SKM-1 (cell line): ENCODE results near the gene INO80E.
A peak's percentile ranks its signal among the peaks of the same experiment; 100 is the strongest.

Experiments
- DNase-seq: peaks from one replicate; lab custom pipeline; 2025; ENCODE audit not compliant: unreplicated experiment; lab: John Stamatoyannopoulos, UW

The INO80E gene

GRCh38 chr16:29991571-29991904 is 4.5 kb upstream of the INO80E start:
- no peak for DNase-seq

GRCh38 chr16:29992344-29992967 is 3.6 kb upstream of the INO80E start:
- no peak for DNase-seq

DNA sequence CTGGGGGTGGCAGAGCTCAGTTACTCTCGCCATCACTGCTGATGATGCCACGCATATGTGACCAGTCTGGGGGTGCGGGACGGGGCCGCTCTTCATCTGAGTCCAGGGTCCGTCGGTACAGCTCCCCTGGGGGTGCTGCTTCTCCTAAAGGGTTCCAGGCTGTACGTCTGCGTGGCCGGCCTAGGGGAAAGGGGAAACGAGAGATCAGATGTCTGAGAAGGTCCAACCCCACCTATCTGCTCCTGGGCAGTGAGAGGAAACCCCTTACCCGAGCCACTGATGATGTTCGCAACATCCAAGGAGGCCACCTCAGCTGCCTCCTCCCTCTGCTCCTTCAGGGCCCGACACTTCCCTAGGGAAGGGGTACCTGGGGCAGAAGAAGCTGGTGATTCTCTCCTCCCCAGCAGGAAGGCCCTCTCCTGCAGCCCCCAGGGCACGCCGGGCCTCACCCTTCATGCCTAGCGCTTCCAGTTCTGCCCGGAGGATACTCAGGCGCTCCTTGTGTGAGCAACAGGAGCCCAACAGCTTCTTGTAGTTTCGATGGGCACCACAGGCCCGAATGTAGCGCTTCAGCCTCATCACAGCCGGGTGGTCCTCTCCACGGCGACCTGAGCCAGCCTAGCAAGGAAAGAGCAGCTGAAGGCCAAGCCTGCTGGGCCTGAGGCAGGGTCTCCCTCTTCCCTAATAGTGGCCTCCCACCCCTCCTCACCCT is 2.7 kb upstream of the INO80E start:
- DNase-seq, result no peak

GRCh38 chr16:29993903-29994599 is 2.0 kb upstream of the INO80E start:
- DNase-seq, result no peak

DNA sequence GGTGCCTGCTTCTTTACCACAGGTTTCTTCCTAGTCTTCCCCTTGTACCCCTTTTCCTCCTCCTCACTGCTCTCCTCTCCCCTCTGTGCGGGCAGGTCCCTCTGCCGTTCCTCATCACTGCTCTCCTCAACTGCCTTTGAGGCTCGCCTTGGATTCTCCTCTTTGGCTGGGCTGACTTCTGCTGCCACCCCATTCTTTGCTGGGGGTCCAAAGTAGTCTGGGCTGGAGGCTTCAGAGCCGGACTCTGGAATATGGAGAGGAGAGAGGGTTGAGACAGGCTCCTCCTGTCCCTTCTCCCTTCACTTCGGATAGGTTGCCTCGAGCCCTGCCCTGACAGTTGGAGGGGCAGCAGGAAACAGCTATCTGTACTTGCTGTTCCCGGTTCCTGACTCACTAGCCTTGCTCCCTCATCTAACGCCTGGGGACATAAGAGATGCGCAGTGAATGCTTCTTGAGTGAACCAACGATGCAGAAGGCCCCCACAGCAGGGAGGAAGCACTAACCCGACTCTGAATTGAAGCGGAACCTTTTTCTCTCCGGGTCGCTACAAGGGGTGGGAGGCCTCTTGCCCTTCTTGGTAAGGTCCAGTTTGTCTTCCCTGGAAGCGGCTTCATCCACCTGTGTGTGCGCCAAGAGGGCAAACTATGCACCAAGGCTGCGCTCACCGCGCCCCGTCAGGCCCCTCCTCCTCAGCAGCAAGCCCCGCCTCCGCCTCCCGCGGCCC is 1.3 kb upstream of the INO80E start:
- no peak for DNase-seq

DNA sequence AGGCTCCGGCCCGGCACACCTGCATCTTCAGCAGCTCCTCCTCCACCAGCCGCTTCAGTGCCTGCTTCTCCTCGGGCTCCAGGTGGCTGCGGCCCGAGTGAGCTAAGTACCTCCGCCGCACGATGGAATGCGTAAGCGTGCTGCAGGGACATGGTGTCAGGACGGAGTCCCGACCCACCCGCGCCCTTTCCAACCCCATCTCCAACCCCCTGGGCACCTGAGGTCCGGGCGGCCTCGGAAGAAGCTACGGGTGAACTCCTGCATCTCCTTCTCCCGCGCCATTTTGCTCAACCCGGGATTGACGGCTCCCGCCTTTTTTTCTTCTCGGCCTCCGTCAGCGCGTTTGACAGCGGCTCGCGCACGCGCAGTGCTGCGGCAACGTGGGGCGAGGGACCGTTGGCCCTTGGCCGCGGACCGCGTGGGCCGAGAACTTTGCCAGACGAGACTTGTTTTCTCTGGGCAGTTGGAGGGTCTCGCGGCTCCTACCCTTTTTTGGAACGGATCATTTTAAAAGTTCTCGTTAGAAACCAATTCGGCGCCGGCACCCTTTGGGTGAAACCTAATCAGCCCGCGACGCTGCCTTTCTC is 624 bp upstream of the INO80E start, which contains the start of gene HIRIP3:
HIRIP3 (minus strand) TSS at position 294 of the 587 bp plus-strand sequence; CDS start at position 282, 12 bp downstream.
- peak; percentile 54 for DNase-seq

GRCh38 chr16:29996766-29997250 is 767 bp downstream of the INO80E start:
- DNase-seq, result no peak

GRCh38 chr16:29999605-30000004 is 3.6 kb downstream of the INO80E start:
- DNase-seq, result no peak

DNA sequence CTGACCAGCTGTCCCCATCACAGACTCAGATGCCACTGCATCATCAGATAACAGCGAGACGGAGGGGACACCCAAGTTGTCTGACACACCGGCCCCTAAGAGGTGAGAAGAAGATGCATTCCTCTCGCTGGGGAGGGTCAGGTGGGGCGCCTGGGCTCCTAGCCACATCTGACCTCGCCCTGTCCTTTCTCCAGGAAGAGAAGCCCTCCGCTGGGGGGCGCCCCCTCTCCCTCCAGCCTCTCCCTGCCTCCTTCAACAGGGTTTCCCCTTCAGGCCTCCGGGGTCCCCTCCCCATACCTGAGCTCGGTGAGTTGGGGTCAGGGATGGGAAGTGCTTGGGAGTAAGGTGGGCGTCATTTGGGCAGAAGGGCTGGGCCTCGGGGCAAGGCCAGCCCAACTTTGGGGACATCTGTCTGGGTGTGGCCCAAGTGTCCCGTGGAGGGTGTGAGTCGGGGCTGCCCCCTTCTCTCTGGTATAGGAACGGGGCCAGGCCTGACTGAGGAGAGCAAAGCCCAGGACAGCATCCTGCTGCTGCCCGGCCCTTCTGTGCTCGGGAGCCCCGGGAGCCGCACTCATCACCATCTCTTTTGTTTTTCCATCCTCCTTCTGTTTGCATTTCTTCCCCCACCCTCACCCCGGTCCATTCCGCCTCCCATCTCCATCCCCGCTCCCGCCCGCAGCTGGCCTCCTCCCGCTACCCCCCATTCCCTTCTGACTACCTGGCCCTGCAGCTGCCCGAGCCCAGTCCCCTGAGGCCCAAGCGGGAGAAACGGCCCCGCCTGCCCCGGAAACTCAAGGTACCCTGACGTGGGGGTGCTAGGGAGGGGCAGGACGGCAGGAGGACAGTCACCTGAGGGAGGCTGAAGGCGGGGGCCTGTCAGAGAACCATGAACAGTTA is 4.9 kb downstream of the INO80E start:
- DNase-seq, result no peak

DNA sequence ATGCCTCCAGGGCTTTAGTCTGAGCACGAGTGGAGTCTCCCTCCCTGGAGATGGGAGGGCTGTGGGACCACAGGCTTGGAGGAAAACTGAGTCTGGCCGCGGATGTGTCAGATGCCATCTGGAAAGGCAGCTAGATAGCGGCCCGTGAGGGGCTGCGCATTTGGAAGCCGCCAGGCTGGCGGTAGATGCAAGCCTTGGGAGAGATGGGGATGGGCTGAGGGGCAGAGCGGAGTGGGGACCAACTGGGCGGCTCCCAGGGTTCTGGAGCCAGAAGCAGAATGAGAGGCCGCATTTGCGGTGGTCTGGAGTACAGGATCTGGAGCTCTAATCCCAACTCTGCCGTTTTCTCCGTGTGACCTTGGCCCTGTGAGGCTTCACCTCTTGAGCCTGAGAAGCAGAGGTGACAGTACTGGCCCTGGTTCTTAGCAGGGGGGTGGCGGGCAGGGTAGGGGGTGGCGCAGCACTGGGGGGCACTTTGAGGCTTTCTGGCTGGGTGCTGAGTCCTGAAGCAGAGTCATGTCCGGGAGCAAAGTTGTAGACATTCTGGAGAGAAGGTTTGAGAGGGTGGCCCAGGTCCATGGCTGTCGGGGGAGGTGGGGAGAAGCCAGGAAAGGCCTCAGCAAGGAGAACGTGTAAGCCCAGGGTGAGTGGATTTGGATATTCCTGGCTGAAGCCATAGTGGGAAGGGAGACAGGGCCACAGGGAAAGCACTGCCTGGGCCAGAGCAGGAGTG is 6.7 kb downstream of the INO80E start:
- no peak for DNase-seq

DNA sequence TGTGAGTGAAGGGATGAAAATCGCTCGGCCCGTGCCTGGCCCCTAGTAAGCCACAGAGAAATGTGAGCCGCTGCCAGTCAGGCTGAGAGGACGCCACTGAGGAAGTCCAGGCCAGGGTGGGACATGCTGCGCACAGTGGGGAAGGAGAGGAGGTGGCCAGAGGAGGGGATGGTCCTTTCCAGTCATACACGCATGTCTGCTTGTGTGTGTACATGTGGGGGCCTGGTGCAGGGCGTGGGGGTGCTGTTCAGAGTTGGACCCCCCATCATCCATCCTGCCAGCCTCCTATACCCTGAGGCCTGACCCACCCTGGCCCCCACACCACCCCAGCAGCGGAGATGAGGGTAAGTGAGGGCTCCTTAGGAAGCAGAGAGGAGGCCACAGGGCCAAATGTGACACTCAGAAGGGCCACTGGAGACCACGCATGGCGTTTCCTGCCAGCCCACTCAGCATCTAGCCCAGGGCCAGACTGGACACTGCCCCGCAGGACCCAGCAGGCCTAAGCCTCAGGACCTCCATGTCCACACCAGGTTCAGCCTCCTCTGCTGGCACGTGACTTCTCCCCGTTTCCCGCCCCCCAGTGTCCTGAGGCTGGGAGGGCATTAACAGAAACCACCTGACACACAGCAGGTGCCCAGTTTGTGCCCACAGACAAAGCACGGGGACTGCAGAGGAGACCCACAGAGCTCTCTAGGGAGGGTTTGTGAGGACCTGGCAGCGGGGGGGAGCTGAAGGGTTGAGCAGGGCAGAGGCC is 7.8 kb downstream of the INO80E start:
- no peak for DNase-seq

DNA sequence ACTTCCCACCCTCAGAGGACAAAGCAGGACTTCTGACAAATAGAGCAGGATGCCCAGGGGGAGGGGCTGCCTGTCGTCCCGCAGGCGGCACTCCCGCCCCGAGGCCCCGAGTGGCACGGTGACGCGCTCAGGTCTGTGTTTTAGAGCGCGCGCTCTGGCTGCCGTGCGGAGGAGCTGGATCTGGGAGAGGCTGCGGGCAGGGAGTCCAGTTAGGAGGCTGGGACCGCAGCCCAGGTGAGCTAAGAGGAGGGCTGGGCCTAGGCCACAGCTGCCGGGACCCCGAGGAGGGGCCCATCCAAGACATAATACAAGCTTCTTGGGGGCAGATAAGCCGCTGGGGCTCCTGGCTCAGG is 8.4 kb downstream of the INO80E start:
- DNase-seq, result no peak

DNA sequence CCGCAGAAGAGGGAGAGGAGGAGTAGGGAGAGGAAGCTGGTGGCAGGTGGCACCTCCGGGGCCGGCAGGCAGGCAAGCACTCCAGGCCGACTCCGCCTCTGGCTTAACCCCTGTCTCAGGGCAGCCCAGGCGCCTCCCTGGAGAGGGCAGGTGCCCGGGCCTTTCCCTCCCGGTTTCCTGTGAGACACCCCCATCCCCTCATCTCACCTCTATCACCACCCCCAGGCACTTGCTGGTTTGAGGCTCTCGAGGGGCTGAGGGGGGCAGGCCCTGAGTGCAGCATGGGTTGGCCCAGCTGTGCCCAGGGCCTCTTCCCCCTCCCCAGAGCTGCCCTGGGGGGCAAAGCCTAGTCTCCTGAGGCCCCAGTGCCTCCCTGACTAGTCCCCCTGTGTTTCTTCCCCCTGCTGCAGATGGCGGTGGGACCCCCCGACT is 8.8 kb downstream of the INO80E start:
- no peak for DNase-seq

GRCh38 chr16:30005341-30006094 is 9.5 kb downstream of the INO80E start:
- DNase-seq, result peak; percentile 15

- DNase-seq, result no peak
Measured at GRCh38 chr16:30006095-30006473, 10.0 kb downstream of the INO80E start.

DNA sequence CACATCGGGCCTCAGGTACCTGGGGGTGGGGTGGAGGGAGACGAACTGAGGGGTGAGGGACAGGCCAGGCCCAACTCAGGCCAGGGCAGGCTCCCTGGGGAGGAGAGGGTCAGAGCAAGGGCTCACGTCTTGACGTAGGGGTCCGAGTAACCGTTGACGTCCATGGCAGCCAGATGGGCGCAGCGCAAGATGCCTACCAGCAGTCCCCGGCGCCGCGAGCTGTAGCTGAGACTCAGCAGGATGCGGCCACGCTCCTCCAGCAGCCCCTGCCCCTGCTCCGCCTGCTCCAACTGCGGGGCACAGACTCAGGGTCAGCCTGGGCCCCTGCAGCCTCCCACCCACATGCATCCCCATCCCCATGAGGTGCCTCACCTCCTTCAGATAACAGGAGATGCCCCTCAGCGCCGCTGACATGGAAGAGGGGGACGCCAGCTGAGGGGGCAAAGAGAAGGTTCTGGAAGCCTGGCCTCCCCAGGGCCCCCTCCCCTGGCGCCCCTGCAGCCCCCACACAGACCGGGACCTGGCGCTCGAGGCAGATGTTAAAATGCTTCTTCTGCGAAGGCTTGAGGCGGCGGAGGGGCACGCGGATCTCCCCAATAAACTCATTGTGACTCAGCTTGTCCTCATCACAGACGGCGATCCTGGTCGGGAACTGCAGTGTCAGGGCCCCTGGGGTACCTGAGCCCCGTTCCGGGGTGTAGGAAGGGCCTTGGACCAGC is 10.8 kb downstream of the INO80E start:
- no peak for DNase-seq

GRCh38 chr16:30007378-30007895 is 11.4 kb downstream of the INO80E start:
- DNase-seq, result no peak
